HCT116 (cell line): ENCODE measurements around the gene PFDN4. TPM values are rescaled to one million over a fixed set of nuclear protein-coding genes. Genes with fewer than 3 reads are reported as not detected.

Source experiments
- ATAC-seq: fragments of 200-7000 bp; cut with Tn5 transposase; 2 replicates; pipeline ENCODE4 v1.9.1; 2020; ENCODE audit warnings: mild to moderate bottlenecking, moderate library complexity
- BruUV-seq: library from RNA; stranded (reverse); fragments of 400-500 nt; replicated peaks from 2 replicates; lab custom pipeline; 2021; lab: Mats Ljungman, UMichigan
- CTCF ChIA-PET: fragments of 300-600 bp; sonication (Branson Sonifier 250); formaldehyde crosslinking; loops from one replicate; lab custom pipeline; 2021; ENCODE audit warnings: antibody characterized with exemption; lab: Charles Lee
- POLR2A ChIA-PET: fragments of 300-600, 350-600 bp; sonication (Branson Sonifier 250); formaldehyde crosslinking; loops from one replicate; lab custom pipeline; 2021; ENCODE audit warnings: antibody characterized with exemption; lab: Charles Lee
- RAD21 ChIA-PET, 2 experiments: fragments of 300-600 bp; sonication (Branson Sonifier 250); formaldehyde crosslinking; loops; one replicate each; lab custom pipeline; 2023; ENCODE audit warnings: low total read pairs in 2 of 2; ENCODE audit not compliant: uncharacterized antibody in 2 of 2, unreplicated experiment in 2 of 2, low non-redundant PET in 1 of 2; lab: Charles Lee
- DNase-seq: peaks from one replicate; pipeline ENCODE4 v3.0.0-alpha.2; 2010; ENCODE audit warnings: low read depth, low spot score
- H2AFZ ChIP-seq: fragments of 200-600 bp; shearing (Covaris generic), sonication (generic); 2 replicates; pipeline ENCODE4 v1.6.1; 2017; ENCODE audit warnings: low read depth, mixed run types, mixed read lengths, antibody characterized with exemption, low read length; ENCODE audit not compliant: poor library complexity, severe bottlenecking
- H3K27ac ChIP-seq: 2 replicates; pipeline ENCODE4 v1.5.1; 2012; ENCODE audit warnings: low read depth, low read length
- H3K27me3 ChIP-seq: fragments of 200-600 bp; sonication (generic); 2 replicates; pipeline ENCODE4 v1.6.1; 2016; ENCODE audit warnings: mixed run types, low read length, mixed read lengths; ENCODE audit not compliant: insufficient read depth
- H3K36me3 ChIP-seq, 2 experiments: fragments of 200-500 bp in 1 of 2; fragments of 200-600 bp in 1 of 2; sonication (Bioruptor generic) in 1 of 2; sonication (generic) in 1 of 2; 2 replicates each; pipeline versions ENCODE4 v1.5.1 to v1.6.1; 2014 to 2016; ENCODE audit warnings: low read length in 2 of 2, inconsistent platforms in 1 of 2, mixed read lengths in 1 of 2, mixed run types in 1 of 2; ENCODE audit not compliant: insufficient read depth in 2 of 2, control insufficient read depth in 1 of 2
- H3K4me1 ChIP-seq, 2 experiments: fragments of 200-600 bp in 1 of 2; sonication (generic) in 1 of 2; 2 replicates each; pipeline versions ENCODE4 v1.5.1 to v1.6.1; 2012 to 2017; ENCODE audit warnings: low read length in 2 of 2, inconsistent platforms in 1 of 2, mild to moderate bottlenecking in 1 of 2, mixed read lengths in 1 of 2, mixed run types in 1 of 2, moderate library complexity in 1 of 2; ENCODE audit not compliant: insufficient read depth in 2 of 2, control insufficient read depth in 1 of 2
- H3K4me2 ChIP-seq: fragments of 200-600 bp; sonication (generic); 2 replicates; pipeline ENCODE4 v1.6.1; 2017; ENCODE audit warnings: mixed run types, low read length, mixed read lengths
- H3K4me3 ChIP-seq, 2 experiments: fragments of 200-600 bp in 1 of 2; sonication (generic) in 1 of 2; replicated peaks in 1 of 2; 2 replicates each; pipeline ENCODE4 v1.5.1; 2011 to 2016; ENCODE audit warnings: low read length in 2 of 2, control low read depth in 1 of 2, low read depth in 1 of 2, mild to moderate bottlenecking in 1 of 2, mixed read lengths in 1 of 2, mixed run types in 1 of 2
- H3K79me2 ChIP-seq: fragments of 200-600 bp; sonication (generic); 2 replicates; pipeline ENCODE4 v1.6.1; 2017; ENCODE audit warnings: mild to moderate bottlenecking, mixed run types, low read length, moderate library complexity, mixed read lengths; ENCODE audit not compliant: insufficient read depth
- H3K9ac ChIP-seq: fragments of 200-600 bp; sonication (generic); 2 replicates; pipeline ENCODE4 v1.6.1; 2016; ENCODE audit warnings: low read length, mixed read lengths
- H3K9me2 ChIP-seq: fragments of 200-600 bp; sonication (generic), shearing (Covaris generic); 2 replicates; pipeline ENCODE4 v1.6.1; 2017; ENCODE audit warnings: mixed run types, mild to moderate bottlenecking, moderate library complexity; ENCODE audit not compliant: insufficient read depth
- H3K9me3 ChIP-seq, 2 experiments: fragments of 200-500 bp in 1 of 2; fragments of 200-600 bp in 1 of 2; sonication (Bioruptor generic) in 1 of 2; sonication (generic) in 1 of 2; 2 replicates each; pipeline ENCODE4 v1.6.1; 2014 to 2017; ENCODE audit warnings: low read length in 2 of 2, mixed read lengths in 2 of 2, inconsistent platforms in 1 of 2, low read depth in 1 of 2, mild to moderate bottlenecking in 1 of 2, mixed run types in 1 of 2, moderate library complexity in 1 of 2; ENCODE audit not compliant: control insufficient read depth in 1 of 2, insufficient read depth in 1 of 2
- H4K20me1 ChIP-seq: fragments of 200-600 bp; sonication (generic), shearing (Covaris generic); 2 replicates; pipeline ENCODE4 v1.6.1; 2017; ENCODE audit warnings: mixed run types, mild to moderate bottlenecking, moderate library complexity; ENCODE audit not compliant: insufficient read depth
- CBX3 ChIP-seq: IDR thresholded peaks from 2 replicates; pipeline ENCODE4 v1.6.1; 2012; ENCODE audit warnings: low read depth
- EGR1 ChIP-seq: IDR thresholded peaks from 2 replicates; pipeline ENCODE4 v1.6.1; 2012; ENCODE audit warnings: low read depth
- ELF1 ChIP-seq: IDR thresholded peaks from 2 replicates; pipeline ENCODE4 v1.6.1; 2012; ENCODE audit warnings: low read depth, borderline replicate concordance
- EZH2 ChIP-seq: fragments of 200-600 bp; sonication (generic); IDR thresholded peaks from 2 replicates; pipeline ENCODE4 v1.6.1; 2017; ENCODE audit warnings: antibody characterized with exemption, mixed run types
- EZH2phosphoT487 ChIP-seq: fragments of 200-600 bp; IDR thresholded peaks from 2 replicates; pipeline ENCODE4 v1.6.1; 2018; ENCODE audit warnings: antibody characterized with exemption, borderline replicate concordance
- FOSL1 ChIP-seq: IDR thresholded peaks from 2 replicates; pipeline ENCODE4 v1.6.1; 2012; ENCODE audit warnings: low read depth
- JUND ChIP-seq: IDR thresholded peaks from 2 replicates; pipeline ENCODE4 v1.6.1; 2012
- RAD21 ChIP-seq: IDR thresholded peaks from 2 replicates; pipeline ENCODE4 v1.6.1; 2012; ENCODE audit warnings: low read depth, mild to moderate bottlenecking
- SIN3A ChIP-seq: IDR thresholded peaks from 2 replicates; pipeline ENCODE4 v1.6.1; 2012; ENCODE audit warnings: low read depth
- SP1 ChIP-seq: IDR thresholded peaks from 2 replicates; pipeline ENCODE4 v1.6.1; 2012; ENCODE audit warnings: low read depth
- SRF ChIP-seq: IDR thresholded peaks from 2 replicates; pipeline ENCODE4 v1.6.1; 2012; ENCODE audit warnings: low read depth
- YY1 ChIP-seq: IDR thresholded peaks from 2 replicates; pipeline ENCODE4 v1.6.1; 2011; ENCODE audit warnings: low read length, low read depth, moderate library complexity, mild to moderate bottlenecking; ENCODE audit not compliant: insufficient replicate concordance; ENCODE audit errors: extremely low read depth
- ZFX ChIP-seq: fragments of 450-650 bp; IDR thresholded peaks from 2 replicates; pipeline ENCODE4 v1.6.1; 2017
- ZNF274 ChIP-seq: fragments of 200-500 bp; sonication (Bioruptor generic); IDR thresholded peaks from 2 replicates; pipeline ENCODE4 v1.6.1; 2014; ENCODE audit warnings: mild to moderate bottlenecking, low read depth, low read length, inconsistent platforms
- intact Hi-C: fragments of 100-400 bp; cut with micrococcal nuclease; formaldehyde crosslinking; loops from 2 replicates; pipeline ENCODE4 v1.10.0; 2022
- total RNA-seq: library from RNA; stranded (reverse); gene quantifications from one replicate; pipeline ENCODE4 v1.2.1, GENCODE V29; 2021; ENCODE audit not compliant: unreplicated experiment
- TF ChIP-seq, protein P1 (sequence below), 3 experiments: fragments of 200-600 bp in 1 of 3; sonication (generic) in 1 of 3; IDR thresholded peaks in 2 of 3; conservative IDR thresholded peaks in 1 of 3; 2 replicates each; pipeline ENCODE4 v1.5.1; 2012 to 2017; ENCODE audit warnings: low read depth in 2 of 3, low read length in 2 of 3, antibody characterized with exemption in 1 of 3, borderline replicate concordance in 1 of 3, control low read depth in 1 of 3, mild to moderate bottlenecking in 1 of 3, mixed read lengths in 1 of 3, mixed run types in 1 of 3, moderate library complexity in 1 of 3; ENCODE audit not compliant: insufficient read depth in 1 of 3
- TF ChIP-seq, protein P2 (sequence below): IDR thresholded peaks from 2 replicates; pipeline ENCODE4 v1.6.1; 2012
- TF ChIP-seq, protein P3 (sequence below): IDR thresholded peaks from 2 replicates; pipeline ENCODE4 v1.6.1; 2012

PFDN4 gene
- total RNA-seq, 1 experiment from 2014 or later = 71.5 TPM

DNA sequence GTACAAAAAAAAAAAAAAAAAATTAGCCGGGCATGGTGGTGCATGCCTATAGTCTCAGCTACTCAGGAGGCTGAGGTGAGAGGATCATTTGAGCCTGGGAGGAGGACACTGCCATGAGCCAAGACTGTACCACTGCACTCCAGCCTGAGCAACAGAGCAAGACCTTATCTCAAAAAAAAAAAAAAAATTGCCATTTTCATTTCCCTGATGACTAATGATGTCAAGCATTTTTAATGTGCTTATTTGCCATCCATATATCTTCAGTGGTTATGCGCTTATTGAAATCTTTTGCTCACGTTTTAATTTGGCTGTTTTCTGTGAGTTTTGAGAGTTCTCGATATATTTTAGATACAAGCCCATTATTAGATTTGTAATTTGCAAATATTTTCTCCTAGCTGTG, 46.7 kb downstream of the PFDN4 start:
- no TSS peak for BruUV-seq
- no peak overlapping the region for H3K4me2 ChIP-seq
- H3K4me3 ChIP-seq = no peak overlapping the region
- RAD21 ChIA-PET = no interaction called here
- H3K36me3 ChIP-seq = no peaks in the 10 kb centered on the region
- TF ChIP-seq SP1 = no peak
- H3K27ac ChIP-seq = no peak overlapping the region
- CTCF ChIA-PET = no interaction called here
- H3K9me3 ChIP-seq = no peaks in the 10 kb centered on the region
- no peak overlapping the region for H2AFZ ChIP-seq
- DNase-seq = no peak
- H3K79me2 ChIP-seq = no peaks in the 10 kb centered on the region
- H3K27me3 ChIP-seq = no peaks in the 10 kb centered on the region
- intact Hi-C loops = no loop called here
- no peak overlapping the region for H3K9ac ChIP-seq
- POLR2A ChIA-PET = interaction anchor here (1.3 kb wide), 1 partner anchor 12 kb away, joined by 3 read pairs; no protein-coding TSS in a partner anchor
- H3K9me2 ChIP-seq = no peaks in the 10 kb centered on the region
- peaks cover 0 to 10% of the 10 kb centered on the region in 2 experiments; a peak in 2 of 4 replicates for H3K4me1 ChIP-seq
- H4K20me1 ChIP-seq = no peaks in the 10 kb centered on the region
- ATAC-seq = no peak

DNA sequence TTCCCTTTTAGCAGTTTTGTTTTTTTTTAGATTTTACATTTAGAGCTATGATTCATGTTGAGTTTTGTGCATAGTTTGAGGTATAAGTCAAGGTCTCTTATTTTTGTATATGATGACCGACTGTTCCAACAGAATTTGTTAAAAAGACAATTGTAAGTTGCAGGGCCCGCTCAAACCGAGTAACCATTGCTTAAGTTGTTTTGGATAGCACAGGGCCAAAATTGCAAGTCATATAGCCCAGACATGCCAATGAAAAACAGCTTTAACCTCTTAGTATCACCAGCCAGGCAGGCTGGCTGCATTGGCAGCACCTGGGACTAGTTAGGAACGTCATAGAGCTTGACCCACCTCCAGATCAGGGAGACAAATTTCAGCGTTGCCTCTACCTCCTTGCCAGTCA, 47.3 kb downstream of the PFDN4 start:
- BruUV-seq = no TSS peak
- no peak for DNase-seq
- H3K36me3 ChIP-seq = no peaks in the 10 kb centered on the region
- intact Hi-C loops = no loop called here
- peaks cover 0 to 10% of the 10 kb centered on the region in 2 experiments; a peak in 2 of 4 replicates for H3K4me1 ChIP-seq
- H3K27me3 ChIP-seq = no peaks in the 10 kb centered on the region
- H2AFZ ChIP-seq = no peak overlapping the region
- ChIA-PET POLR2A (interaction anchor here (1.3 kb wide), 1 partner anchor 12 kb away, joined by 3 read pairs; no protein-coding TSS in a partner anchor), CTCF (no interaction called here), RAD21 (no interaction called here)
- H3K9ac ChIP-seq = no peak overlapping the region
- H3K4me3 ChIP-seq = no peak overlapping the region
- H3K9me3 ChIP-seq = no peaks in the 10 kb centered on the region
- no peaks in the 10 kb centered on the region for H3K79me2 ChIP-seq
- H3K9me2 ChIP-seq = no peaks in the 10 kb centered on the region
- H3K27ac ChIP-seq = no peak overlapping the region
- H3K4me2 ChIP-seq = no peak overlapping the region
- ATAC-seq = no peak
- H4K20me1 ChIP-seq = no peaks in the 10 kb centered on the region
- TF ChIP-seq JUND (no peak), YY1 (no peak), EZH2 (no peak), FOSL1 (no peak), EZH2phosphoT487 (no peak), SRF (no peak), EGR1 (no peak), ZFX (no peak), RAD21 (no peak), SP1 (no peak), ZNF274 (no peak), ELF1 (no peak), SIN3A (no peak), CBX3 (no peak)
- TF ChIP-seq, protein P1, sequence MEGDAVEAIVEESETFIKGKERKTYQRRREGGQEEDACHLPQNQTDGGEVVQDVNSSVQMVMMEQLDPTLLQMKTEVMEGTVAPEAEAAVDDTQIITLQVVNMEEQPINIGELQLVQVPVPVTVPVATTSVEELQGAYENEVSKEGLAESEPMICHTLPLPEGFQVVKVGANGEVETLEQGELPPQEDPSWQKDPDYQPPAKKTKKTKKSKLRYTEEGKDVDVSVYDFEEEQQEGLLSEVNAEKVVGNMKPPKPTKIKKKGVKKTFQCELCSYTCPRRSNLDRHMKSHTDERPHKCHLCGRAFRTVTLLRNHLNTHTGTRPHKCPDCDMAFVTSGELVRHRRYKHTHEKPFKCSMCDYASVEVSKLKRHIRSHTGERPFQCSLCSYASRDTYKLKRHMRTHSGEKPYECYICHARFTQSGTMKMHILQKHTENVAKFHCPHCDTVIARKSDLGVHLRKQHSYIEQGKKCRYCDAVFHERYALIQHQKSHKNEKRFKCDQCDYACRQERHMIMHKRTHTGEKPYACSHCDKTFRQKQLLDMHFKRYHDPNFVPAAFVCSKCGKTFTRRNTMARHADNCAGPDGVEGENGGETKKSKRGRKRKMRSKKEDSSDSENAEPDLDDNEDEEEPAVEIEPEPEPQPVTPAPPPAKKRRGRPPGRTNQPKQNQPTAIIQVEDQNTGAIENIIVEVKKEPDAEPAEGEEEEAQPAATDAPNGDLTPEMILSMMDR (IDR thresholded peaks at IDR 0.05 in 2 of 3, conservative IDR thresholded peaks at IDR 0.05 in 1 of 3; ENCODE audit: borderline replicate concordance in 1 of 3, insufficient read depth in 1 of 3, low read depth in 2 of 3, low read length in 2 of 3) = no peak
- TF ChIP-seq, protein P2, sequence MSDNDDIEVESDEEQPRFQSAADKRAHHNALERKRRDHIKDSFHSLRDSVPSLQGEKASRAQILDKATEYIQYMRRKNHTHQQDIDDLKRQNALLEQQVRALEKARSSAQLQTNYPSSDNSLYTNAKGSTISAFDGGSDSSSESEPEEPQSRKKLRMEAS = no peak
- TF ChIP-seq, protein P3, sequence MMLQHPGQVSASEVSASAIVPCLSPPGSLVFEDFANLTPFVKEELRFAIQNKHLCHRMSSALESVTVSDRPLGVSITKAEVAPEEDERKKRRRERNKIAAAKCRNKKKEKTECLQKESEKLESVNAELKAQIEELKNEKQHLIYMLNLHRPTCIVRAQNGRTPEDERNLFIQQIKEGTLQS = no peak
